ENCODE measurements around the gene ERBB4.

GRCh38 chr2:212156088-212156487 is 382.5 kb downstream of the ERBB4 start:
- TF ChIP-seq CTCF (IDR thresholded peaks at IDR 0.05; ENCODE audit: control extremely low read depth in 1 of 3, insufficient read depth in 1 of 3, low read depth in 1 of 3, low read length in 3 of 3) = no peak
- TF ChIP-seq POLR2A (IDR thresholded peaks at IDR 0.05; ENCODE audit: control extremely low read depth in 1 of 2, low read depth in 2 of 2, low read length in 2 of 2) = no peak
- no peak for TF ChIP-seq CEBPB (IDR thresholded peaks at IDR 0.05; ENCODE audit: low read depth, low read length)
- no peak for TF ChIP-seq BRCA1 (IDR thresholded peaks at IDR 0.05; ENCODE audit: low read depth, low read length)
- no peak for TF ChIP-seq MAX (IDR thresholded peaks at IDR 0.05)
- TF ChIP-seq, protein P1, sequence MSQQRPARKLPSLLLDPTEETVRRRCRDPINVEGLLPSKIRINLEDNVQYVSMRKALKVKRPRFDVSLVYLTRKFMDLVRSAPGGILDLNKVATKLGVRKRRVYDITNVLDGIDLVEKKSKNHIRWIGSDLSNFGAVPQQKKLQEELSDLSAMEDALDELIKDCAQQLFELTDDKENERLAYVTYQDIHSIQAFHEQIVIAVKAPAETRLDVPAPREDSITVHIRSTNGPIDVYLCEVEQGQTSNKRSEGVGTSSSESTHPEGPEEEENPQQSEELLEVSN (IDR thresholded peaks at IDR 0.05) = no peak
- TF ChIP-seq PHF8 (conservative IDR thresholded peaks at IDR 0.05; ENCODE audit: low read depth, low read length) = no peak
- TF ChIP-seq EGR1 (IDR thresholded peaks at IDR 0.05; ENCODE audit: borderline replicate concordance, low read depth, low read length) = no peak
